PC-9 (cell line): Measurements from ENCODE around the gene NPIPA1. TPM values are rescaled to one million over a fixed set of nuclear protein-coding genes. Genes with fewer than 3 reads are reported as not detected.
"Not testable (repeated sequence)": the region's sequence is repeated elsewhere in the genome, so short reads cannot be mapped to it uniquely, and the experiment has no call there.

Source experiments
- BruUV-seq: library from RNA; stranded (reverse); fragments of 400-500 nt; replicated peaks from 2 replicates; lab custom pipeline; 2021; lab: Mats Ljungman, UMichigan
- CTCF ChIA-PET: fragments of 300-600 bp; sonication (Branson Sonifier 250); formaldehyde crosslinking; loops from one replicate; lab custom pipeline; 2022; ENCODE audit warnings: antibody characterized with exemption; lab: Charles Lee
- POLR2A ChIA-PET: fragments of 300-600 bp; sonication (Branson Sonifier 250); formaldehyde crosslinking; loops from one replicate; lab custom pipeline; 2022; ENCODE audit warnings: antibody characterized with exemption; ENCODE audit not compliant: unreplicated experiment; lab: Charles Lee
- DNase-seq, 2 experiments: peaks; one replicate each; pipeline versions ENCODE4 v3.0.0 to v3.0.0-alpha.2; 2015 to 2022; ENCODE audit warnings: mixed read lengths in 1 of 2
- H2AFZ ChIP-seq: fragments of 200-600 bp; sonication (generic); 2 replicates; pipeline ENCODE4 v1.8.1; 2017; ENCODE audit warnings: antibody characterized with exemption
- H3F3A ChIP-seq: fragments of 200-600 bp; sonication (generic); 2 replicates; pipeline ENCODE4 v1.8.1; 2017; ENCODE audit warnings: antibody characterized with exemption, mild to moderate bottlenecking, low read depth; ENCODE audit not compliant: insufficient read depth
- H3K27ac ChIP-seq: fragments of 200-600 bp; sonication (generic); 2 replicates; pipeline ENCODE4 v1.6.1; 2016; ENCODE audit warnings: mixed run types
- H3K27me3 ChIP-seq: fragments of 200-600 bp; sonication (generic); 2 replicates; pipeline ENCODE4 v1.6.1; 2016; ENCODE audit warnings: low read depth, mixed run types; ENCODE audit not compliant: insufficient read depth
- H3K36me3 ChIP-seq: fragments of 200-600 bp; sonication (generic); 2 replicates; pipeline ENCODE4 v1.6.1; 2016; ENCODE audit warnings: low read depth, mixed run types
- H3K4me1 ChIP-seq: fragments of 200-600 bp; sonication (generic); replicated peaks from 2 replicates; pipeline ENCODE4 v1.6.1; 2016; ENCODE audit warnings: mixed run types; ENCODE audit not compliant: insufficient read depth
- H3K4me2 ChIP-seq: fragments of 200-600 bp; sonication (generic); 2 replicates; pipeline ENCODE4 v1.6.1; 2017; ENCODE audit warnings: mixed run types
- H3K4me3 ChIP-seq: fragments of 200-600 bp; sonication (generic); 2 replicates; pipeline ENCODE4 v1.6.1; 2016; ENCODE audit warnings: mixed run types
- H3K79me2 ChIP-seq: fragments of 200-600 bp; sonication (generic); 2 replicates; pipeline ENCODE4 v1.6.1; 2017; ENCODE audit warnings: low read depth, mixed run types
- H3K9me2 ChIP-seq: fragments of 200-600 bp; sonication (generic); 2 replicates; pipeline ENCODE4 v1.8.1; 2017; ENCODE audit warnings: mild to moderate bottlenecking; ENCODE audit not compliant: insufficient read depth
- H3K9me3 ChIP-seq: fragments of 200-600 bp; sonication (generic); 2 replicates; pipeline ENCODE4 v1.8.1; 2016; ENCODE audit warnings: low read depth; ENCODE audit not compliant: insufficient read depth
- H4K20me1 ChIP-seq: fragments of 200-600 bp; sonication (generic); 2 replicates; pipeline ENCODE4 v1.8.1; 2017; ENCODE audit not compliant: insufficient read depth
- EZH2 ChIP-seq: fragments of 200-600 bp; sonication (generic); IDR thresholded peaks from 2 replicates; pipeline ENCODE4 v1.8.0; 2017; ENCODE audit warnings: antibody characterized with exemption, low read depth
- intact Hi-C: fragments of 100-400 bp; cut with micrococcal nuclease; formaldehyde crosslinking; loops from one replicate; pipeline ENCODE4 v1.10.0; 2022; ENCODE audit not compliant: unreplicated experiment
- total RNA-seq: library from RNA; stranded (reverse); gene quantifications from 2 replicates; pipeline ENCODE4 v1.2.3, GENCODE V29; 2021
- TF ChIP-seq, protein P1 (sequence below): fragments of 200-600 bp; sonication (generic); conservative IDR thresholded peaks from 2 replicates; pipeline ENCODE4 v1.6.1; 2017; ENCODE audit warnings: mixed run types, antibody characterized with exemption, mild to moderate bottlenecking, moderate library complexity

Gene NPIPA1
- total RNA-seq, 1 experiment from 2014 or later, result 109 TPM

DNA sequence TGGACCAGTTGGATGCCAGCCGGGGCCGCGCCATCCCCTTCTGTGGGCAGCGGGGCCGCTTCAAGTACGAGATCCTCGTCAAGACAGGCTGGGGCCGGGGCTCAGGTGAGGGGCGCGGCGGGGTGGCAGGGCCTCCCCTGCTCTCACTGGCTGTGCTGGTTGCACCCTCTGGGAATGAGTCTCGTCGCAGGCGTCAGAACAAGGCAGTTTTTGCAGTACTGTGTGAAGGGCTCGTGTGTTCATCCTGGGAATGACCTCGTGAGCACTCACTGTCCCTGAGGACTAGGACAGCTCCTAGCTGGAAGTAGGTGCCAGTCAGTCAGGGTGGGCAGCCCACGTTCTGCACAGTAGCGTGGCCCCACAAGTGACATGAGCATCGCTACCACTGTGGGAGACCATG, 6.3 kb upstream of the NPIPA1 start:
- H3K27me3 ChIP-seq, CTCF ChIA-PET, H3K9me2 ChIP-seq, H3K9me3 ChIP-seq, H3K36me3 ChIP-seq, intact Hi-C loops, H3K79me2 ChIP-seq, BruUV-seq, H3K4me2 ChIP-seq, POLR2A ChIA-PET, H3F3A ChIP-seq, H3K27ac ChIP-seq, H2AFZ ChIP-seq, H3K4me1 ChIP-seq, H4K20me1 ChIP-seq, DNase-seq, H3K4me3 ChIP-seq: not testable (repeated sequence)

- H3F3A ChIP-seq, H3K9me2 ChIP-seq, H3K4me2 ChIP-seq, H3K27me3 ChIP-seq, H2AFZ ChIP-seq, H3K4me1 ChIP-seq, H3K36me3 ChIP-seq, H3K27ac ChIP-seq, H3K9me3 ChIP-seq, H3K79me2 ChIP-seq, DNase-seq, H4K20me1 ChIP-seq, POLR2A ChIA-PET, intact Hi-C loops, CTCF ChIA-PET, H3K4me3 ChIP-seq, BruUV-seq: not testable (repeated sequence)
Observed at GRCh38 chr16:14932581-14933375, 4.5 kb upstream of the NPIPA1 start.

DNA sequence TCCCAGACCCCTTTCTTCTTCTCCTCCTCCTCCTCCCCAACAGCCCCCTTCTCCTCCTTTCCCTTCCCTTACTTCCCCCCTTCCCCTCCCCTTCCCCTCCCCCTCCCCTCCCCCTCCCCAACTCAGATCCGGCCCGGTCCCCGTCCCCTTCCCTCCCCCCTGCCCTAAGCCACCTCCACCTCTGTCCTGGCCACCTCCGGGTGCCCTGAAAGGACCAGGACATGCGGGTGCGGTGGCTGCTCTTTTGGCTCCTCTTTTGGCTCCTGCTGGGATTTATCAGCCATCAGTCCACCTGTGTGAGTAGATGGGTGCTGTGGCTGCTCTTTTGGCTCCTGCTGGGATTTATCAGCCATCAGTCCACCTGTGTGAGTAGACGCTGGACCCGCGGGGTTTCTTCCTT, 751 bp downstream of the NPIPA1 start:
- H3F3A ChIP-seq, POLR2A ChIA-PET, intact Hi-C loops, CTCF ChIA-PET, H3K4me2 ChIP-seq, H3K36me3 ChIP-seq, H3K79me2 ChIP-seq, H3K27me3 ChIP-seq, H3K4me3 ChIP-seq, H3K9me3 ChIP-seq, H2AFZ ChIP-seq, H3K4me1 ChIP-seq, H4K20me1 ChIP-seq, H3K27ac ChIP-seq, H3K9me2 ChIP-seq, DNase-seq, BruUV-seq: not testable (repeated sequence)

- H3K27me3 ChIP-seq, CTCF ChIA-PET, H3K79me2 ChIP-seq, BruUV-seq, POLR2A ChIA-PET, H3K27ac ChIP-seq, H3K9me2 ChIP-seq, DNase-seq, H3K4me3 ChIP-seq, H4K20me1 ChIP-seq, H3F3A ChIP-seq, H3K4me2 ChIP-seq, H3K4me1 ChIP-seq, intact Hi-C loops, H2AFZ ChIP-seq, H3K9me3 ChIP-seq, H3K36me3 ChIP-seq: not testable (repeated sequence)
Observed at GRCh38 chr16:14942686-14943085, 5.4 kb downstream of the NPIPA1 start.

GRCh38 chr16:14955546-14956231, 18.4 kb downstream of the NPIPA1 start:
- H3K9me3 ChIP-seq, result no peaks in the 10 kb centered on the region
- CTCF ChIA-PET, result no interaction called here
- TF ChIP-seq, protein P1, sequence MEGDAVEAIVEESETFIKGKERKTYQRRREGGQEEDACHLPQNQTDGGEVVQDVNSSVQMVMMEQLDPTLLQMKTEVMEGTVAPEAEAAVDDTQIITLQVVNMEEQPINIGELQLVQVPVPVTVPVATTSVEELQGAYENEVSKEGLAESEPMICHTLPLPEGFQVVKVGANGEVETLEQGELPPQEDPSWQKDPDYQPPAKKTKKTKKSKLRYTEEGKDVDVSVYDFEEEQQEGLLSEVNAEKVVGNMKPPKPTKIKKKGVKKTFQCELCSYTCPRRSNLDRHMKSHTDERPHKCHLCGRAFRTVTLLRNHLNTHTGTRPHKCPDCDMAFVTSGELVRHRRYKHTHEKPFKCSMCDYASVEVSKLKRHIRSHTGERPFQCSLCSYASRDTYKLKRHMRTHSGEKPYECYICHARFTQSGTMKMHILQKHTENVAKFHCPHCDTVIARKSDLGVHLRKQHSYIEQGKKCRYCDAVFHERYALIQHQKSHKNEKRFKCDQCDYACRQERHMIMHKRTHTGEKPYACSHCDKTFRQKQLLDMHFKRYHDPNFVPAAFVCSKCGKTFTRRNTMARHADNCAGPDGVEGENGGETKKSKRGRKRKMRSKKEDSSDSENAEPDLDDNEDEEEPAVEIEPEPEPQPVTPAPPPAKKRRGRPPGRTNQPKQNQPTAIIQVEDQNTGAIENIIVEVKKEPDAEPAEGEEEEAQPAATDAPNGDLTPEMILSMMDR, result no peak
- no peak for TF ChIP-seq EZH2
- no peaks in the 10 kb centered on the region for H3K9me2 ChIP-seq
- no peak overlapping the region for H3K4me2 ChIP-seq
- no peak for DNase-seq
- intact Hi-C loops, result no loop called here
- no peaks in the 10 kb centered on the region for H3F3A ChIP-seq
- H3K36me3 ChIP-seq, result no peaks in the 10 kb centered on the region
- no peak overlapping the region for H2AFZ ChIP-seq
- no peaks in the 10 kb centered on the region for H3K79me2 ChIP-seq
- no peak overlapping the region for H3K4me3 ChIP-seq
- H3K27me3 ChIP-seq, result no peaks in the 10 kb centered on the region
- H3K27ac ChIP-seq, result no peak overlapping the region
- no peaks in the 10 kb centered on the region for H3K4me1 ChIP-seq
- POLR2A ChIA-PET, result interaction anchor here (0.6 kb wide), 1 partner anchor 699 kb away, joined by 20 read pairs; no protein-coding TSS in a partner anchor
- no TSS peak for BruUV-seq
- H4K20me1 ChIP-seq, result no peaks in the 10 kb centered on the region
